ENCODE data around the gene UFSP2. TPM values are rescaled to one million over a fixed set of nuclear protein-coding genes. Genes with fewer than 3 reads are reported as not detected.

UFSP2 gene
- total and polyA plus RNA-seq, 11 donors: 17.7 to 52.4 (median 35.0) TPM

DNA sequence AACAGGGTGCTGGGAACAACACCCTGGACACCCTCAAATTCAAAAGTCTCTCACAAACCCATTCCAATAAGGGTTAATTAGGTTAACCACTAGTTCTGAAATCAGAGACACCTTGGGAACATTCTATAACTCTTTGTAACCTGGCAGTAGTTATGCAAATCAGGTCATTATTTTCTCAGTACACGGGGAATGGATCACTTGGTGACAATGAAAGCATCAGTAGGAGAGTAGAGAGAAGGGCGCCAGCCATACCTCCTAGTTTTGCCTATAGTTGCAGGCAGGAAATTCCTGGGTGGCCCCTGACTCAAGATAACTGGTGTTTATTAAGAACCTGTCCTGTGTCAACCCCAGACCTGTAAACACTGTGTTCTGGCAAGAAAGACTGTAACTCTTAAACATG, 43.2 kb upstream of the UFSP2 start:
- no peak for DNase-seq
- Histone ChIP-seq H3K27me3 (peaks cover 0 to 11% (median 0%) of the 10 kb centered on the region in 9 donors), H3K36me3 (no peaks in the 10 kb centered on the region), H3K4me1 (peaks cover 0 to 17% (median 6%) of the 10 kb centered on the region in 12 donors), H3K27ac (no peak overlapping the region), H3K4me3 (no peak overlapping the region), H3K9me3 (no peaks in the 10 kb centered on the region)
- intact Hi-C loops (cut with DNase I): loop anchor here in 4 of 10 donors (2.0 to 5.0 kb wide), 3 partner anchors 37 to 42 kb away; partner anchors contain the start of gene UFSP2 (in 2 of the 4)
- WGBS, 4 donors: 78 to 86% (median 84%) methylated on average over 2 of the region's 2 CpGs
- no peak for TF ChIP-seq POLR2A (IDR thresholded peaks at IDR 0.05)
- ATAC-seq: no peak

GRCh38 chr4:185467991-185468390, 42.2 kb upstream of the UFSP2 start:
- H3K27me3 ChIP-seq: peaks cover 0 to 11% (median 0%) of the 10 kb centered on the region in 9 donors
- peaks cover 0 to 17% (median 6%) of the 10 kb centered on the region in 12 donors for H3K4me1 ChIP-seq
- H3K36me3 ChIP-seq: no peaks in the 10 kb centered on the region
- H3K27ac ChIP-seq: no peak overlapping the region
- WGBS, 4 donors: 84 to 91% (median 88%) methylated on average over 8 of the region's 8 CpGs
- no peaks in the 10 kb centered on the region for H3K9me3 ChIP-seq
- DNase-seq: no peak
- TF ChIP-seq CTCF (IDR thresholded peaks at IDR 0.05): no peak
- TF ChIP-seq POLR2A (IDR thresholded peaks at IDR 0.05): no peak
- no peak overlapping the region for H3K4me3 ChIP-seq
- no peak for ATAC-seq
- intact Hi-C loops (cut with DNase I): loop anchor here in 4 of 10 donors (2.0 to 5.0 kb wide), 3 partner anchors 36 to 41 kb away; partner anchors contain the start of gene UFSP2 (in 2 of the 4)

GRCh38 chr4:185467101-185467500, 41.3 kb upstream of the UFSP2 start:
- Histone ChIP-seq H3K9me3 (no peaks in the 10 kb centered on the region), H3K27me3 (peaks cover 0 to 8% (median 0%) of the 10 kb centered on the region in 9 donors), H3K4me3 (no peak overlapping the region), H3K27ac (no peak overlapping the region), H3K4me1 (peaks cover 0 to 13% (median 5%) of the 10 kb centered on the region in 12 donors), H3K36me3 (no peaks in the 10 kb centered on the region)
- intact Hi-C loops (cut with DNase I): loop anchor here in 3 of 10 donors (5.0 kb wide), 2 partner anchors 35 to 40 kb away; partner anchors contain the start of gene UFSP2 (in 2 of the 3)
- ATAC-seq (no peak), DNase-seq (no peak)
- no peak for TF ChIP-seq POLR2A (IDR thresholded peaks at IDR 0.05)
- TF ChIP-seq CTCF (IDR thresholded peaks at IDR 0.05): no peak
- WGBS, 4 donors: 58 to 72% (median 62%) methylated on average over 4 of the region's 4 CpGs

DNA sequence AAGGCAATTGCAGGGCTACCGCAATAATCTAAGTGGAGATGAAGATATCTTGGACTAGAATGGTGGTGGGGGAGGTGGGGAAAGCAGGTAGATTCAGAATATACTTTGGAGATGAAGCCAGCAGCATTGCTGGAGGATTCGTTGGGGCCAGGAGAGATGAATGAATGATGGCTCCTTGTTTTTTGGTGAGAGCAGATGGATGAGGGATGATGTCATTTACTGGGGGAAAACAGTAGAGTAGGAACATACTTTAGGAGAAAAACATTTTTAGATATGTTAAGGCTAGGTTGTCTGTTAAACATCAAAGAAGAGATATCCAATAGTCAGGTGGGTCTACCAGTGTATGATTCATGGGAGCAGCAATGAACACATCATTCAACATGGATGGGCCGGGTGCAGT, 39.9 kb upstream of the UFSP2 start:
- no peak for DNase-seq
- Histone ChIP-seq H3K36me3 (no peaks in the 10 kb centered on the region), H3K9me3 (no peaks in the 10 kb centered on the region), H3K27me3 (peaks cover 0 to 3% (median 0%) of the 10 kb centered on the region in 9 donors), H3K4me3 (no peak overlapping the region), H3K4me1 (peaks cover 0 to 9% (median 0%) of the 10 kb centered on the region in 12 donors), H3K27ac (no peak overlapping the region)
- intact Hi-C loops (cut with DNase I): loop anchor here in 3 of 10 donors (5.0 kb wide), 2 partner anchors 33 to 38 kb away; partner anchors contain the start of gene UFSP2 (in 2 of the 3)
- WGBS, 4 donors: 87 to 96% (median 94%) methylated on average over 3 of the region's 3 CpGs
- TF ChIP-seq POLR2A (IDR thresholded peaks at IDR 0.05) (no peak), CTCF (IDR thresholded peaks at IDR 0.05) (no peak)
- no peak for ATAC-seq

All from heart left ventricle (tissue), 16 donors.